Suprapubic skin (tissue), 4 donors: ENCODE results near the gene SHISA8. TPM values are rescaled to one million over a fixed set of nuclear protein-coding genes. Genes with fewer than 3 reads are reported as not detected.

Experiments
- DNase-seq, 2 donors: peaks; one replicate each; pipeline ENCODE4 v3.0.0-alpha.2; 2019; ENCODE audit warnings: low spot score in 2 of 2
- H3K27ac ChIP-seq: fragments of 200-600 bp; sonication (generic); one replicate; pipeline ENCODE4 v1.5.1; 2019
- H3K27me3 ChIP-seq: fragments of 200-600 bp; sonication (generic); one replicate; pipeline ENCODE4 v1.5.1; 2019
- H3K36me3 ChIP-seq: fragments of 200-600 bp; sonication (generic); one replicate; pipeline ENCODE4 v1.5.1; 2019
- H3K4me1 ChIP-seq: fragments of 200-600 bp; sonication (generic); one replicate; pipeline ENCODE4 v1.5.1; 2019
- H3K4me3 ChIP-seq: fragments of 200-600 bp; sonication (generic); one replicate; pipeline ENCODE4 v1.5.1; 2019; ENCODE audit warnings: mild to moderate bottlenecking
- H3K9me3 ChIP-seq: fragments of 200-600 bp; sonication (generic); one replicate; pipeline ENCODE4 v1.5.1; 2019
- CTCF ChIP-seq, 2 donors: fragments of 200-600 bp in 1 of 2; fragments of 450-650 bp in 1 of 2; sonication (generic) in 1 of 2; IDR thresholded peaks; one replicate each; pipeline ENCODE4 v1.5.1; 2016 to 2019; ENCODE audit warnings: antibody characterized with exemption in 2 of 2, mild to moderate bottlenecking in 1 of 2, moderate library complexity in 1 of 2
- EP300 ChIP-seq: sonication (generic); formaldehyde crosslinking; IDR thresholded peaks from one replicate; pipeline ENCODE4 v1.6.1; 2017; ENCODE audit warnings: antibody characterized with exemption
- POLR2A ChIP-seq, 2 donors: fragments of 450-650 bp; IDR thresholded peaks; one replicate each; pipeline ENCODE4 v1.6.1; 2017; ENCODE audit warnings: antibody characterized with exemption in 2 of 2, mild to moderate bottlenecking in 2 of 2, moderate library complexity in 2 of 2
- POLR2AphosphoS5 ChIP-seq, 3 donors: sonication (generic); formaldehyde crosslinking; IDR thresholded peaks; one replicate each; pipeline ENCODE4 v1.6.1; 2017; ENCODE audit warnings: antibody characterized with exemption in 3 of 3
- WGBS: methylation state at CpG from one replicate; pipeline ENCODE4 v1.1.5; 2018; 5-methylcytosine and 5-hydroxymethylcytosine counted together
- total RNA-seq, 4 donors: library from RNA; depleted of rRNA; stranded (reverse); fragments of >200 nt; gene quantifications; one replicate each; pipeline ENCODE4 v1.1.0, GENCODE V29; 2016

Gene SHISA8
- total RNA-seq, 4 donors from 2014 or later: not detected

DNA sequence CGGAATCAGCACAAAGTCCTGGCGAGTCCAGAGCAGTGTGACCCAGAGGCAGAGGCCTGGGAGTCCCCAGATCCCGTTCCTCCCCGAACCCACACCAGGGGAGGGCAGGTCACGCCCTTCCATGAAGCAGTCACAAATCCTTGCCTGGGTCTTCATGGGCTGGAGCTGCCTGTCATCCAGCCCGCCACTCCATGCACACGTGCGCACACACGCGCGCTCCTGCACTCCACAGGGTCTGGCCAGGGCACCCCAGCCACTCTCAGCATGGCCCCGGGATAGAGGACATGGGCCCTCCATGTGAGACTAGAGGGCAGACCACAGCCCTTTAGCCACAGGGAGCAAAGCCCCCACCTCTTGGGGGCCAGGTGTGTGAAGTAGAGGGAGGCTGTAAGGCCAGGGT is 17.5 kb upstream of the SHISA8 start:
- WGBS: 97% methylated on average over 4 of the region's 12 CpGs
- no peaks in the 10 kb centered on the region for H3K27me3 ChIP-seq

GRCh38 chr22:41931701-41932269 is 16.9 kb upstream of the SHISA8 start:
- DNase-seq: no peak
- no peaks in the 10 kb centered on the region for H3K9me3 ChIP-seq
- peaks cover 4% of the 10 kb centered on the region for H3K27me3 ChIP-seq
- H3K27ac ChIP-seq: no peak overlapping the region
- 79% methylated on average over 10 of the region's 10 CpGs for WGBS
- no peaks in the 10 kb centered on the region for H3K36me3 ChIP-seq
- H3K4me3 ChIP-seq: no peak overlapping the region
- peaks cover 1% of the 10 kb centered on the region for H3K4me1 ChIP-seq
- TF ChIP-seq CTCF (IDR thresholded peaks at IDR 0.05) (no peak), EP300 (no peak), POLR2A (IDR thresholded peaks at IDR 0.05) (no peak), POLR2AphosphoS5 (IDR thresholded peaks at IDR 0.05) (no peak)

More for the DNA sequence above, 17.5 kb upstream of the SHISA8 start:
- Histone ChIP-seq H3K4me1 (no peaks in the 10 kb centered on the region), H3K9me3 (no peaks in the 10 kb centered on the region), H3K36me3 (no peaks in the 10 kb centered on the region), H3K27ac (no peak overlapping the region), H3K4me3 (no peak overlapping the region)
- peak in 1 of 2 donors; percentile 49 for DNase-seq
- TF ChIP-seq CTCF (IDR thresholded peaks at IDR 0.05) (no peak), POLR2A (IDR thresholded peaks at IDR 0.05) (no peak), POLR2AphosphoS5 (IDR thresholded peaks at IDR 0.05) (no peak), EP300 (no peak)

DNA sequence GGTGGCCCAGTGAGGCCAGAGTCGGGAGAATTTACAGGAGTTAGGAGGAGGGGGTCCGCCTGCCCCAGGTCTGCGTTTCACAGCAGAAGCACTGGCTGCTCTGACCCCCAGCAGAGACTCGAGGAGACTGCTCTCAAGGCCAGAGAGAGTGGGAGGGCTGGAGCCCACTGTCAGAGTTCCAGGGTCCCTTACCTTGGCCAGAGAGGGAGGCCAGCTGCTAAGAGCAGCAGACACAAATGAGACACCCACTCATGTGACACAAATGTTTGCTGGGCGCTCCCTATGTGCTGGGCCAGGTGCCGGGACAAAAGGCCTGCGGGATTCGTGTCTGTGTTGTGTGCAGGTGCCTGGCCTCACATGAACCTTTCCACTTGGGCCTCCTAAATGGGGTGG is 14.5 kb upstream of the SHISA8 start:
- no peak for DNase-seq
- Histone ChIP-seq H3K36me3 (no peaks in the 10 kb centered on the region), H3K27me3 (peaks cover 21% of the 10 kb centered on the region), H3K4me1 (peaks cover 13% of the 10 kb centered on the region), H3K27ac (no peak overlapping the region), H3K9me3 (no peaks in the 10 kb centered on the region), H3K4me3 (no peak overlapping the region)
- WGBS: 74% methylated on average over 7 of the region's 8 CpGs
- TF ChIP-seq POLR2A (IDR thresholded peaks at IDR 0.05) (no peak), EP300 (no peak), POLR2AphosphoS5 (IDR thresholded peaks at IDR 0.05) (no peak), CTCF (IDR thresholded peaks at IDR 0.05) (no peak)

- no peak overlapping the region for H3K27ac ChIP-seq
- H3K9me3 ChIP-seq: no peaks in the 10 kb centered on the region
- no peak overlapping the region for H3K4me3 ChIP-seq
- 79% methylated on average over 14 of the region's 14 CpGs for WGBS
- TF ChIP-seq POLR2A (IDR thresholded peaks at IDR 0.05): no peak
- no peak for TF ChIP-seq POLR2AphosphoS5 (IDR thresholded peaks at IDR 0.05)
- no peak for TF ChIP-seq EP300
- no peak for TF ChIP-seq CTCF (IDR thresholded peaks at IDR 0.05)
- DNase-seq: no peak
- no peaks in the 10 kb centered on the region for H3K36me3 ChIP-seq
- H3K4me1 ChIP-seq: peaks cover 13% of the 10 kb centered on the region
- peaks cover 21% of the 10 kb centered on the region for H3K27me3 ChIP-seq
These were observed 13.9 kb upstream of the SHISA8 start for GRCh38 chr22:41928593-41929417.

- H3K27me3 ChIP-seq: peaks cover 21% of the 10 kb centered on the region
- no peaks in the 10 kb centered on the region for H3K36me3 ChIP-seq
- H3K27ac ChIP-seq: no peak overlapping the region
- peaks cover 13% of the 10 kb centered on the region for H3K4me1 ChIP-seq
- no peak overlapping the region for H3K4me3 ChIP-seq
- TF ChIP-seq POLR2AphosphoS5 (IDR thresholded peaks at IDR 0.05): no peak
- no peak for TF ChIP-seq CTCF (IDR thresholded peaks at IDR 0.05)
- no peak for TF ChIP-seq EP300
- TF ChIP-seq POLR2A (IDR thresholded peaks at IDR 0.05): no peak
- WGBS: 88% methylated on average over 5 of the region's 6 CpGs
- no peak for DNase-seq
- H3K9me3 ChIP-seq: no peaks in the 10 kb centered on the region
These were observed 12.9 kb upstream of the SHISA8 start for GRCh38 chr22:41927813-41928212.
